ENCODE data around the gene ZDHHC15.
"Not testable (repeated sequence)": the region's sequence is repeated elsewhere in the genome, so short reads cannot be mapped to it uniquely, and the experiment has no call there.

The ZDHHC15 gene, protein sequence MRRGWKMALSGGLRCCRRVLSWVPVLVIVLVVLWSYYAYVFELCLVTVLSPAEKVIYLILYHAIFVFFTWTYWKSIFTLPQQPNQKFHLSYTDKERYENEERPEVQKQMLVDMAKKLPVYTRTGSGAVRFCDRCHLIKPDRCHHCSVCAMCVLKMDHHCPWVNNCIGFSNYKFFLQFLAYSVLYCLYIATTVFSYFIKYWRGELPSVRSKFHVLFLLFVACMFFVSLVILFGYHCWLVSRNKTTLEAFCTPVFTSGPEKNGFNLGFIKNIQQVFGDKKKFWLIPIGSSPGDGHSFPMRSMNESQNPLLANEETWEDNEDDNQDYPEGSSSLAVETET

GRCh38 chrX:75522565-75523431 is at the start of gene ZDHHC15:
Gene ZDHHC15 (minus strand): TSS chrX:75523037. CDS start chrX:75523024, 13 bp downstream.
- no peaks in the 10 kb centered on the region for H3K9me3 ChIP-seq (ENCODE audit: control insufficient read depth in 1 of 2, low read length in 2 of 2)
- H3K9ac ChIP-seq (ENCODE audit: low read depth in 1 of 2, low read length in 2 of 2) = no peak within 1 kb of the TSS
- H3K27ac ChIP-seq (ENCODE audit: low read depth, low read length) = peak within 1 kb of the TSS; percentile 3

DNA sequence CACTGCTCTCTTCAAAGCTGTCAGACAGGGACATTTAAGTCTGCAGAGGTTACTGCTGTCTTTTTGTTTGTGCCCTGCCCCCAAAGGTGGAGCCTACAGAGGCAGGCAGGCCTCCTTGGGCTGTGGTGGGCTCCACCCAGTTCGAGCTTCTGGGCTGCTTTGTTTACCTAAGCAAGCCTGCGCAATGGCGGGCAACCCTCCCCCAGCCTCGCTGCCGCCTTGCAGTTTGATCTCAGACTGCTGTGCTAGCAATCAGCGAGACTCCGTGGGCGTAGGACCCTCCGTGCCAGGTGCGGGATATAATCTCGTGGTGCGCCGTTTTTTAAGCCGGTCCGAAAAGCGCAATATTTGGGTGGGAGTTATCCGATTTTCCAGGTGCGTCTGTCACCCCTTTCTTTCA is 37.7 kb upstream of the ZDHHC15 start:
- not testable (repeated sequence) for H3K4me1 ChIP-seq (ENCODE audit: control insufficient read depth in 1 of 2, insufficient read depth in 2 of 2, low read length in 2 of 2); H3K27ac ChIP-seq (ENCODE audit: low read depth, low read length)

More at GRCh38 chrX:75522565-75523431, at the start of gene ZDHHC15:
- Histone ChIP-seq H3K27me3 (ENCODE audit: control insufficient read depth in 1 of 2, insufficient read depth in 2 of 2, low read length in 2 of 2) (no peaks in the 10 kb centered on the region), H3K4me1 (ENCODE audit: control insufficient read depth in 1 of 2, insufficient read depth in 2 of 2, low read length in 2 of 2) (no peaks in the 10 kb centered on the region), H3K4me3 (ENCODE audit: low read depth in 1 of 2, low read length in 2 of 2) (peak within 1 kb of the TSS; percentile 52 to 59), H3K36me3 (ENCODE audit: control insufficient read depth in 1 of 2, insufficient read depth in 2 of 2, low read length in 2 of 2) (no peaks in the 10 kb centered on the region)

GRCh38 chrX:75547783-75548182 is 24.9 kb upstream of the ZDHHC15 start:
- H3K9me3 ChIP-seq (ENCODE audit: control insufficient read depth in 1 of 2, low read length in 2 of 2) = no peaks in the 10 kb centered on the region
- H3K27ac ChIP-seq (ENCODE audit: low read depth, low read length) = no peak overlapping the region
- H3K4me1 ChIP-seq (ENCODE audit: control insufficient read depth in 1 of 2, insufficient read depth in 2 of 2, low read length in 2 of 2) = no peaks in the 10 kb centered on the region
- H3K36me3 ChIP-seq (ENCODE audit: control insufficient read depth in 1 of 2, insufficient read depth in 2 of 2, low read length in 2 of 2) = no peaks in the 10 kb centered on the region
- no peaks in the 10 kb centered on the region for H3K27me3 ChIP-seq (ENCODE audit: control insufficient read depth in 1 of 2, insufficient read depth in 2 of 2, low read length in 2 of 2)
- no peak overlapping the region for H3K9ac ChIP-seq (ENCODE audit: low read depth in 1 of 2, low read length in 2 of 2)
- no peak overlapping the region for H3K4me3 ChIP-seq (ENCODE audit: low read depth in 1 of 2, low read length in 2 of 2)

More for the DNA sequence above, 37.7 kb upstream of the ZDHHC15 start:
- H3K27me3 ChIP-seq (ENCODE audit: control insufficient read depth in 1 of 2, insufficient read depth in 2 of 2, low read length in 2 of 2); H3K36me3 ChIP-seq (ENCODE audit: control insufficient read depth in 1 of 2, insufficient read depth in 2 of 2, low read length in 2 of 2); H3K4me3 ChIP-seq (ENCODE audit: low read depth in 1 of 2, low read length in 2 of 2); H3K9me3 ChIP-seq (ENCODE audit: control insufficient read depth in 1 of 2, low read length in 2 of 2); H3K9ac ChIP-seq (ENCODE audit: low read depth in 1 of 2, low read length in 2 of 2): not testable (repeated sequence)

GRCh38 chrX:75546724-75547511 is 24.1 kb upstream of the ZDHHC15 start:
- Histone ChIP-seq H3K9me3 (ENCODE audit: control insufficient read depth in 1 of 2, low read length in 2 of 2) (no peaks in the 10 kb centered on the region), H3K36me3 (ENCODE audit: control insufficient read depth in 1 of 2, insufficient read depth in 2 of 2, low read length in 2 of 2) (no peaks in the 10 kb centered on the region), H3K27ac (ENCODE audit: low read depth, low read length) (no peak overlapping the region), H3K9ac (ENCODE audit: low read depth in 1 of 2, low read length in 2 of 2) (no peak overlapping the region), H3K4me1 (ENCODE audit: control insufficient read depth in 1 of 2, insufficient read depth in 2 of 2, low read length in 2 of 2) (no peaks in the 10 kb centered on the region), H3K27me3 (ENCODE audit: control insufficient read depth in 1 of 2, insufficient read depth in 2 of 2, low read length in 2 of 2) (no peaks in the 10 kb centered on the region), H3K4me3 (ENCODE audit: low read depth in 1 of 2, low read length in 2 of 2) (no peak overlapping the region)

- no peak overlapping the region for H3K4me3 ChIP-seq (ENCODE audit: low read depth in 1 of 2, low read length in 2 of 2)
- no peak overlapping the region for H3K27ac ChIP-seq (ENCODE audit: low read depth, low read length)
- H3K9me3 ChIP-seq (ENCODE audit: control insufficient read depth in 1 of 2, low read length in 2 of 2) = no peaks in the 10 kb centered on the region
- H3K9ac ChIP-seq (ENCODE audit: low read depth in 1 of 2, low read length in 2 of 2) = no peak overlapping the region
- H3K4me1 ChIP-seq (ENCODE audit: control insufficient read depth in 1 of 2, insufficient read depth in 2 of 2, low read length in 2 of 2) = no peaks in the 10 kb centered on the region
- no peaks in the 10 kb centered on the region for H3K36me3 ChIP-seq (ENCODE audit: control insufficient read depth in 1 of 2, insufficient read depth in 2 of 2, low read length in 2 of 2)
- no peaks in the 10 kb centered on the region for H3K27me3 ChIP-seq (ENCODE audit: control insufficient read depth in 1 of 2, insufficient read depth in 2 of 2, low read length in 2 of 2)
These were observed 21.9 kb upstream of the ZDHHC15 start for GRCh38 chrX:75544786-75545185.

DNA sequence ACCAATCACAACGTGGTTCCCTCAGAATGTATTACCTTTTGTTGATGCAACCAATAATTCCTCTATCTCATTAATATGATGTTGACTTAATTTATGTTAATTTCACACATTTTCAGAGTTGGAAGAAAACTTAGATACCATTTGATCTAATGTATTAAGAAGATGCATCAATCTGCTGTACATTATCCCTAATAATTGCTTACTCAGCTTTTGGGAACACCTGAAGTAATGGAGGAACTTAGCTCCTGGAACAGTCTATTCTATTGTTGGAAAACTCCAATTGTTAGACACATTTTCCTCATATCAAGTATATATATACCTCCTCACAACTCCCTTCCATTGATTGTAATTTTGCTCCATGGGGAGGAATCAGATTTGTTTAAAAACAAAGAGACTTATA is 38.9 kb downstream of the ZDHHC15 start:
- Histone ChIP-seq H3K4me3 (ENCODE audit: low read depth in 1 of 2, low read length in 2 of 2) (no peak overlapping the region), H3K27ac (ENCODE audit: low read depth, low read length) (no peak overlapping the region), H3K27me3 (ENCODE audit: control insufficient read depth in 1 of 2, insufficient read depth in 2 of 2, low read length in 2 of 2) (no peaks in the 10 kb centered on the region), H3K9ac (ENCODE audit: low read depth in 1 of 2, low read length in 2 of 2) (no peak overlapping the region), H3K4me1 (ENCODE audit: control insufficient read depth in 1 of 2, insufficient read depth in 2 of 2, low read length in 2 of 2) (no peaks in the 10 kb centered on the region), H3K9me3 (ENCODE audit: control insufficient read depth in 1 of 2, low read length in 2 of 2) (no peaks in the 10 kb centered on the region), H3K36me3 (ENCODE audit: control insufficient read depth in 1 of 2, insufficient read depth in 2 of 2, low read length in 2 of 2) (no peaks in the 10 kb centered on the region)

- H3K27ac ChIP-seq (ENCODE audit: low read depth, low read length); H3K27me3 ChIP-seq (ENCODE audit: control insufficient read depth in 1 of 2, insufficient read depth in 2 of 2, low read length in 2 of 2); H3K9ac ChIP-seq (ENCODE audit: low read depth in 1 of 2, low read length in 2 of 2); H3K36me3 ChIP-seq (ENCODE audit: control insufficient read depth in 1 of 2, insufficient read depth in 2 of 2, low read length in 2 of 2); H3K4me1 ChIP-seq (ENCODE audit: control insufficient read depth in 1 of 2, insufficient read depth in 2 of 2, low read length in 2 of 2); H3K9me3 ChIP-seq (ENCODE audit: control insufficient read depth in 1 of 2, low read length in 2 of 2); H3K4me3 ChIP-seq (ENCODE audit: low read depth in 1 of 2, low read length in 2 of 2): not testable (repeated sequence)
These were observed 61.1 kb downstream of the ZDHHC15 start for GRCh38 chrX:75461780-75462179.

- no peaks in the 10 kb centered on the region for H3K36me3 ChIP-seq (ENCODE audit: control insufficient read depth in 1 of 2, insufficient read depth in 2 of 2, low read length in 2 of 2)
- H3K27ac ChIP-seq (ENCODE audit: low read depth, low read length) = no peak overlapping the region
- H3K4me3 ChIP-seq (ENCODE audit: low read depth in 1 of 2, low read length in 2 of 2) = no peak overlapping the region
- no peak overlapping the region for H3K9ac ChIP-seq (ENCODE audit: low read depth in 1 of 2, low read length in 2 of 2)
- no peaks in the 10 kb centered on the region for H3K4me1 ChIP-seq (ENCODE audit: control insufficient read depth in 1 of 2, insufficient read depth in 2 of 2, low read length in 2 of 2)
- no peaks in the 10 kb centered on the region for H3K27me3 ChIP-seq (ENCODE audit: control insufficient read depth in 1 of 2, insufficient read depth in 2 of 2, low read length in 2 of 2)
- H3K9me3 ChIP-seq (ENCODE audit: control insufficient read depth in 1 of 2, low read length in 2 of 2) = no peaks in the 10 kb centered on the region
These were observed 101.1 kb downstream of the ZDHHC15 start for GRCh38 chrX:75421688-75422230.

DNA sequence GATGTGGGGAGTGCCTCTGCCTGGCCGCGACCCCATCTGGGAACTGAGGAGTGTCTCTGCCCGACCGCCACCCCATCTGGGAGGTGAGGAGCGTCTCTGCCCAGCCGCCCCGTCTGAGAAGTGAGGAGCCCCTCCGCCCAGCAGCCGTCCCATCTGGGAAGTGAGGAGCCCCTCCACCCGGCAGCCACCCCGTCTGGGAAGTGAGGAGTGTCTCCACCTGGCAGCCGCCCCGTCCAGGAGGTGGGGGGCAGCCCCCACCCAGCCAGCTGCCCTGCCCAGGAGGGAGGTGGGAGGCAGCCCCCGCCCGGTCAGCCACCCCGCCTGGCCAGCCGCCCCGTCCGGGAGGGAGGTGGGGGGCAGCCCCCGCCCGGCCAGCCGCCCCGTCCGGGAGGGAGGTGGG is 115.7 kb downstream of the ZDHHC15 start:
- H3K4me1 ChIP-seq (ENCODE audit: control insufficient read depth in 1 of 2, insufficient read depth in 2 of 2, low read length in 2 of 2); H3K36me3 ChIP-seq (ENCODE audit: control insufficient read depth in 1 of 2, insufficient read depth in 2 of 2, low read length in 2 of 2); H3K9me3 ChIP-seq (ENCODE audit: control insufficient read depth in 1 of 2, low read length in 2 of 2); H3K9ac ChIP-seq (ENCODE audit: low read depth in 1 of 2, low read length in 2 of 2); H3K27me3 ChIP-seq (ENCODE audit: control insufficient read depth in 1 of 2, insufficient read depth in 2 of 2, low read length in 2 of 2); H3K27ac ChIP-seq (ENCODE audit: low read depth, low read length); H3K4me3 ChIP-seq (ENCODE audit: low read depth in 1 of 2, low read length in 2 of 2): not testable (repeated sequence)
